GM19023 (cell line): ENCODE measurements around the gene SBK2.
"Not testable (repeated sequence)": the region's sequence is repeated elsewhere in the genome, so short reads cannot be mapped to it uniquely, and the experiment has no call there.

ENCODE experiments used
- ATAC-seq: cut with Tn5 transposase; IDR thresholded peaks from one replicate; pipeline ENCODE4 v1.9.1; 2021; ENCODE audit warnings: mild to moderate bottlenecking, moderate library complexity; ENCODE audit not compliant: unreplicated experiment

Gene SBK2

GRCh38 chr19:55535965-55536350, 975 bp downstream of the SBK2 start:
- no peak for ATAC-seq

GRCh38 chr19:55535173-55535964, 1.6 kb downstream of the SBK2 start:
- ATAC-seq: no peak

GRCh38 chr19:55534280-55534679, 2.7 kb downstream of the SBK2 start:
- ATAC-seq: not testable (repeated sequence)

- no peak for ATAC-seq
Observed at GRCh38 chr19:55530996-55531395, 5.9 kb downstream of the SBK2 start.

- no peak for ATAC-seq
Observed at GRCh38 chr19:55529636-55530234, 7.2 kb downstream of the SBK2 start.

GRCh38 chr19:55528030-55528803, 8.7 kb downstream of the SBK2 start:
- ATAC-seq: no peak

- ATAC-seq: no peak
Observed at GRCh38 chr19:55527197-55528029, 9.5 kb downstream of the SBK2 start.

- no peak for ATAC-seq
Observed at GRCh38 chr19:55526216-55527196, 10.4 kb downstream of the SBK2 start.

- ATAC-seq: no peak
Observed at GRCh38 chr19:55525289-55526101, 11.4 kb downstream of the SBK2 start.

- ATAC-seq: no peak
Observed at GRCh38 chr19:55520691-55521292, 16.1 kb downstream of the SBK2 start.

- ATAC-seq: no peak
Observed at GRCh38 chr19:55519451-55520311, 17.3 kb downstream of the SBK2 start.

GRCh38 chr19:55516878-55517620, 19.9 kb downstream of the SBK2 start:
- ATAC-seq: peak; percentile 99

- no peak for ATAC-seq
Observed at GRCh38 chr19:55508120-55508519, 28.8 kb downstream of the SBK2 start.

GRCh38 chr19:55504981-55505380, 32.0 kb downstream of the SBK2 start:
- ATAC-seq: no peak

GRCh38 chr19:55504252-55504603, 32.7 kb downstream of the SBK2 start:
- ATAC-seq: no peak

GRCh38 chr19:55503502-55504251, 33.3 kb downstream of the SBK2 start:
- ATAC-seq: peak; percentile 96
